Measurements from ENCODE around the gene DTYMK.

DNA sequence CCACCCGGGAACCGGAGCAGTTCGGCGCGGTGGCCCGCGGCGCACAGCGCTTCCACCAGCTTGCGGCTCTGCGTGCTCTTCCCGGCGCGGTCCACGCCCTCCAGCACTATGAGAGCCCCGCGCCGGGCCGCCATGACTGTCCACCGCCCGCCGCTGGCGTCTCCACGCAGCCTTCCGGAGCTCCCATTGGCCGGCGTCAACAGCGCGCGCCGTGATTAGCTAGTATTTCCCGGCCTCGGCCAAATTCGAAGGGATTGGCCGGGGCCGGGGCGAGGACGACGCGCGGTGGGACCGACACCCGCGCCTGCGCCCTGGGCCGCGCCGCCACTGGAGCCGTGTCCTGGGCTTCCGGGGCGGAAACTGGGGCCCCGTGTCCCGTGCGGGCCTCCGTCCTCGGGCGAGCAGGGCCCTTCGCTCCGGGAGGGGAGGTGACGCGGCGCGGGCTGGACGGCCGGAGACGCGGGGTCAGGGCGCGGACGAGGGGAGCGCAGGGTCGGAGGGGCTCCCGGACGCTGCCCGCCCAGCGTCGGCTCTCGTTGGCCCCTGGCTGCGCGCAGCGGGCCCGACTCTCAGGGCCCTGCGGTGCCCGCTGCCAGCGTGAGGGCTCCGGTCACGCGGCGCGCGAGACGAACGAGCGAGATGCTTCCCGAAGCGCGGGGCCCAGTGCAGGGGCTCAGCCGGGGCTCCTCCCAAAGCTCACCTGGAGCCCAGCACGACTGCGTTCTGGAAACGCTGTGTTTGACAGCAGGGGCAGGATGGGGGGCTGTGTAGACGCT is at the start of gene DTYMK:
- TF ChIP-seq SUZ12 (IDR thresholded peaks at IDR 0.05; ENCODE audit: extremely low read depth, insufficient read depth, insufficient read length) (no peak), YY1 (IDR thresholded peaks at IDR 0.05; ENCODE audit: insufficient read depth, insufficient read length) (peak; percentile 70), ZNF274 (IDR thresholded peaks at IDR 0.05; ENCODE audit: low read depth, low read length) (no peak)

Measured in NT2/D1 (cell line).